ENCODE data around the gene JAML.

DNA sequence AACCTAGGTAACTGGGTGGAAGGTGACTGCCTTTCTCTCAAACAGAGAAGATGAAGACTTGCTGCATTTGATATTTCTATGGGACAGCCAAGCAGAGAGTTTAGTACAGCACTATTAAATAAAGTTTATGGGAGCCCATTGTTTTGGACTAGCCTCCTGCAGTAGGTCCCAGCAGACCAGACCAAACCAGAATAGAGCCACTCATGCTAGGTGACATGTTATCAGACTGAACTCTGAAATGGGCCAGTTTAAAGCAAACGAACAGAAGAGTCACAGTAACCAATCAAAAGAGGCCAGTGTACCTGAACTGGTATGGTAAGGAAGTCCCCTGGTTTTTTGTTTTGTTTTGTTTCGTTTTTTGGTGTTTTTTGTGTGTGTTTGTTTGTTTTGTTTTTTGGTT is 47.2 kb upstream of the JAML start:
- TF ChIP-seq POLR2A (IDR thresholded peaks at IDR 0.05; ENCODE audit: control extremely low read depth in 1 of 2, low read depth in 2 of 2, low read length in 2 of 2) (no peak), TBP (IDR thresholded peaks at IDR 0.05; ENCODE audit: low read depth, low read length) (no peak), MAX (IDR thresholded peaks at IDR 0.05) (no peak)

Data from H1 (cell line).